NCI-H774 (cell line): Measurements from ENCODE around the gene HAL.
A peak's percentile ranks its signal among the peaks of the same experiment; 100 is the strongest.

ENCODE experiments used
- DNase-seq: peaks from one replicate; lab custom pipeline; 2025; lab: John Stamatoyannopoulos, UW

Gene HAL, protein sequence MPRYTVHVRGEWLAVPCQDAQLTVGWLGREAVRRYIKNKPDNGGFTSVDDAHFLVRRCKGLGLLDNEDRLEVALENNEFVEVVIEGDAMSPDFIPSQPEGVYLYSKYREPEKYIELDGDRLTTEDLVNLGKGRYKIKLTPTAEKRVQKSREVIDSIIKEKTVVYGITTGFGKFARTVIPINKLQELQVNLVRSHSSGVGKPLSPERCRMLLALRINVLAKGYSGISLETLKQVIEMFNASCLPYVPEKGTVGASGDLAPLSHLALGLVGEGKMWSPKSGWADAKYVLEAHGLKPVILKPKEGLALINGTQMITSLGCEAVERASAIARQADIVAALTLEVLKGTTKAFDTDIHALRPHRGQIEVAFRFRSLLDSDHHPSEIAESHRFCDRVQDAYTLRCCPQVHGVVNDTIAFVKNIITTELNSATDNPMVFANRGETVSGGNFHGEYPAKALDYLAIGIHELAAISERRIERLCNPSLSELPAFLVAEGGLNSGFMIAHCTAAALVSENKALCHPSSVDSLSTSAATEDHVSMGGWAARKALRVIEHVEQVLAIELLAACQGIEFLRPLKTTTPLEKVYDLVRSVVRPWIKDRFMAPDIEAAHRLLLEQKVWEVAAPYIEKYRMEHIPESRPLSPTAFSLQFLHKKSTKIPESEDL

DNA sequence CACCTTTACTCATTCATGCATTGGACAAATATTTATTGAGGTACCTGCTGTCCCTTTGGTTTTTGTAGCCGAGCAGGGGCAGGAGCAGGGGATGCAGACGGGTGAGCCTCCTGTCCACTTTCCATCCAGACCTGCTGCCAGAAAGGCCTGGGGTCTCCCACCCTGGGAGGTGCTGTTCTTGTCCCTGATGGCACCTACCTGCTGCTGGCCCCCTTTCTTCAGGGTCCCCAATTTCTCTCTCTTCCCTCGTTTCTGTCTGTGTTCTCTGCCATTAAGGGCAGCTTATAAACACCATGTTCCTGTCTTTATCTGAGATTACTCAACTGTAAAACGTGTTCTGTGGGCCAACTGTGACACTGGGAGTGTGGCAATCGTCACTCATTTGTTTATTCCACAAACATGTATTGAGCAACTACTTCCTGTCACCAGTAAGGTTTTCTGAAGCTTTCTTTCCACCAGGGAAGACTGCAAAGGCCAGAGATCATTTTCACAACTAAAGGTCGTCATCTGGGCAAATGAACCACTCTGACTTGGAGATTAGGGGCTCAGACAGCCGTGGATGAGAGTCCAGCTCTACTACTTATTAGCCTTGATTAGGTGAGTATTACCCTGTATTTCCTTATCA lies at the start of gene HAL:
HAL (minus strand) TSS at position 311 of the 625 bp plus-strand sequence. CDS start 434 bp downstream, outside the sequence.
- DNase-seq = no peak

DNA sequence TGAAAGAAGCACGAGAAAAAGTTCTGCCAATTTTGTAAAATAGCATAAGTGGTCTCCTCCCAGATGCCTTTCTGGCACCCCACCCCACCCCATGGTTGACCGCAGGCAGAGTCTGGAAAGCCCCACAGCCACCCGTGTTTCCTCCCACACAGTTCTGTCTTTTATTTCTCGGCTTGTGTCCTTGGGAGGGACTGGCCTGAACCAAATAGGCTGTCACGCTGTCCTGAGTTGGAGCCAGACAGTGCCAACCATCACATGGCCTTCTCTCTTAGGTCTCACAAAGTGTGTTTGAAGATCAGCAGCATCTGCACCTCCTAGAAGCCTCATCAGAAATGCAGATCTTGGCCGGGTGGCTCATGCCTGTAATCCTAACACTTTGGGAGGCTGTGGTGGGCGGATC lies 49.4 kb upstream of the HAL start:
- DNase-seq = no peak

DNA sequence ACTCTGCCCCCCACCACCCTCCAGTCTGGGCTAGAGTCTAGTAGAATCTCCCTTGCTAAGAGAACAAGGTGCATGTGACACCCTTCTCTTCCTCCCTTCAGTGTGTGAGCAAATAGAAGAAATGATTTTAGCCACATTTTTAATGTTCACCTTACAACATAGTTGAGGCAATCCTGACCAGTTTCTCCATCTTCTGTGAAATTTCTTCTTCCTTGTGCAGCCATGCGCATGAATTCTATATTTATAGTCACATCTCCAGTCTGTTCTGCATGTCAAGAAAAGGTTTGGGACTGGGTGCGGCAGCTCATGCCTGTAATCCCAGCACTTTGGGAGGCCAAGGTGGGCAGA lies 48.8 kb upstream of the HAL start:
- no peak for DNase-seq

DNA sequence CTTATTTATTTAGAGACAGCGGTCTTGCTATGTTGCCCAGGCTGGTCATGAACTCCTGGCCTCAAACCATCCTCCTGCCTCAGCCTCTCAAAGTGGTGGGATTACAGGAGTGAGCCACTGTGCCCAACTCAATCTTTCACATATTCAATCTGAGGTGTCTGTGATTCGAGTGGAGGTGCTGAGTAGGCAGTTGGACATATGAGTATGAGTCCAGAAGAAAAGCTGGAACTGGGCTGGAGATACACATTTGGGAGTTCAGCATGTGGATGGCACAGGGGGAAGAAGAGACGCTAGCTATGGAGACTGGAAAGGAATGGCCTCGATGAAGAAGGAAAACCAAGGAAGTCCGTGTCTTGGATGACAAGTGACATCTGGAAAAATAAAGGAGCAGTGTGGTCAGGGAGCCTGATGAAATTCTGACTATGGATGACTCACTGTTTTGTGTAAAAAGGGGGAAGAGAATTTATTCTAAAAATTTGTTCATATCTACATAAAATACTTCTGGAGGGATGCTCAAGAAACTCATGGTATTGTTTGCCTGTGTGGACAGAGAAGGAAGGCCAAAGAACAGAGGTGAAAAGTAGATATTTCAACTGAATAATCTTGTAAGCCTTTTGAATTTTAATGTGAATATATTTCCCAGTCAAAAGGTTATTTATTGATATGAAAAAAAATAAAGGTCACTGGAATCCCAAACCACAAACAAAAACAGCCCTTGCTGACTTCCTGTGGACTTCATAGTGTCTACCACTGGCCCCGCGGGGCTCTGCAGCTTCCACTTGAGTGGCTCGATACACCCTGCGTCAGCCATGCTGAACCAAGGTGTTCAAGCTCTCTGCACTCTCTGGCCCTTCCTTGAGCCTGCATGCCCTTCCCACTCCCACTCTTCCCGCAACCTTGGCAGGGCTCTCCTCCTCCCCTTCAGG lies 48.1 kb upstream of the HAL start:
- DNase-seq = no peak

DNA sequence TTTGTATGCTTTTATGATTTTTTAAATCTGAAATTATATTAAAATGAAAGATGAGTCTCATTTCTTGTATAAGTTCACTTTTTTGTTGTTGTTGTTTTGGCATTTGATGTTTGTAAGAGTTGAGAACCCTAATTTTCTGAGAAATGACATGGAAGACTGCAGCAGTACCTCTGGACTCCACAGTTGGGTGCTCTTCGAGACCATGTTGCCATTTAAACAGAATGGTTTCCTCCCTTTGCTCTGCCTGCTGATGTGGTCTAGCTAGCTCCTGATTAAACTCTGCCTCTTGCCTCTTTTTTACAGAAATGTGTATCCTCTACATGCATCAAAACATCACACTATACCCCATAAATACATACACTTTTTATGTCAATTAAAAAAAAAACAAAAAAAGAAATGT lies 45.0 kb upstream of the HAL start:
- no peak for DNase-seq

DNA sequence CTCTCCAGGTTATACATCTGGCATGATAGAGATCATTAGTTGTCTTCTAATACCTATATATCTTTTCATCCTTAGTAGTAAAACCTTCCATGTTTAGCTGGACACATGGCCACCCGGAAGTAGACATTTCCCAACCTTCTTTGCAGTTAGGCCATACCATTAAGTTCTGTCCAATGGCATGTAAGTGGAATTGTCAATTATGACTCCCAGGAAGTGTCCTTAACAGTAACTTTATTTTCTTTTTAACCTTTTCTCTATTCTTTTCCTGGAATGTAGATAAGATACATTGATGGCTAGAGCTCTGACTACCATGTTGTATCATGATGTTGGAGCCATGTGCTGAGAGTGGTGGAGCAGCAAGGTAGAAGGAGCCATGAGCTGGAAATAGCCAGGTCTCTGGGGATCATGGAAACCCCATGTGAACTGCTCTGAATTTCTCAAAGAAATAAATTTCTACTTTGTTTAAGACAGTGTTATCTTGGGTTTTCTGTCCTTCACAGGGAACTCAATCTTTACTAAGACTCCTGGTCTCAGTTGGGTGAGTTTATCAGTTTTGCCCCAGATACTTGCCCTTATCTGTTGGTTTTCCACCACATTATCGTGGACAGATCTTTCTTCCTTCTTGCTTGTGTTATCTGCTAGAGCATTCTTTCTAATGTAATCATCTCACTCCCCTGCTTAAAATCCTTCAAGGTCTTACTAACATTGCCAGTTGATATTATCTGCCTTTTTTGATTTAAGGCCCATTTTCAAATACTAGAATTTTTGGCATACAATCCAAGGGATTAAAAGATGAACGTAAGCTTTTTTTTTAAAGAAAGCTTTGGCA lies 44.4 kb upstream of the HAL start:
- no peak for DNase-seq

DNA sequence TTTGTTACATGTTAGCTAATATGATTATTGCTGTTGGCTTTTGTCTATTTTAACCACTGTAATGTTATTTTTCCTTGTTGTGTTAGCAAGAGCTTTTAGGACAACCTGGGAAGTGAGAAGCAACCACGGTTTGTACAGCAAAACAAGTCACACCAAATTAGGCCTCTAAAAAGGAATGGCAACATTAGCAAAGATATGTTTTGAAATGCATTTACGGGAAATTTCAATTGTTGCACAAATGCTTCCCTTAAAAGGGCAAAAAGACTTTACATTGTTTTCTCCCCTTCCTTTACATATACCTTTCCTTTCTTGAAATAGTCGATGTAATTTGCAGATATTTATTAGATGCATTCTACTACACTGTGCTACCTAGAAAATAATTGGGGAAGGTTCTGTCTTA lies 43.4 kb upstream of the HAL start:
- no peak for DNase-seq

DNA sequence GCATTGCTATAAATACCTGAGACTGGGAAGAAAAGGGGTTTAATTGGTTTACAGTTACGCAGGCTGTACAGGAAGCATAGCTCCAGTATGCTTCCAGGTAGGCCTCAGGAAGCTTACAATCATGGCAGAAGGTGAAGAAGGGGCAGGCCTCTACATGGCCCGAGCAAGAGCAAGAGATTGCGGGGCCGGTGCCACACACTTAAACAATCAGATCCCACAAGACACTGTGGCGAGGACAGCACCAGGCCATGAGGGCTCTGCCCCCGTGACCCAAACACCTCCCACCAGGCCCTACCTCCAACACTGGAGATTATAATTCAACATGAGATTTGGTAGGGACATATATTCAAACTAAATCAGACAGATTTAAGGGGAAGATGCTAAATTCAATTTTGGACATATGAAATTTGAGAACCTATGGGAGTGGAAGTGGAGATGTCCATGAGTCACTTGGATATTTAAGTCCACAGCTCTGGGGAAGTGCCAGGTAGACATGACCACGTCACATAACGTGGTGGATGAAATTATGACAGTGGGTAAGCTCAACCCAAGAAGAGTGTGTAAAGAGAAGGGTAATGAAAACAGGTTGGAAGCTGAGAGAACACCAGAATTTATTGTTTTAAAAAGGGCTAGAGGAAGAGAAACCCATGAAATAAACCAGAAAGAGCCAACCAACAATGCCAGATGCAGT lies 40.8 kb upstream of the HAL start:
- no peak for DNase-seq

DNA sequence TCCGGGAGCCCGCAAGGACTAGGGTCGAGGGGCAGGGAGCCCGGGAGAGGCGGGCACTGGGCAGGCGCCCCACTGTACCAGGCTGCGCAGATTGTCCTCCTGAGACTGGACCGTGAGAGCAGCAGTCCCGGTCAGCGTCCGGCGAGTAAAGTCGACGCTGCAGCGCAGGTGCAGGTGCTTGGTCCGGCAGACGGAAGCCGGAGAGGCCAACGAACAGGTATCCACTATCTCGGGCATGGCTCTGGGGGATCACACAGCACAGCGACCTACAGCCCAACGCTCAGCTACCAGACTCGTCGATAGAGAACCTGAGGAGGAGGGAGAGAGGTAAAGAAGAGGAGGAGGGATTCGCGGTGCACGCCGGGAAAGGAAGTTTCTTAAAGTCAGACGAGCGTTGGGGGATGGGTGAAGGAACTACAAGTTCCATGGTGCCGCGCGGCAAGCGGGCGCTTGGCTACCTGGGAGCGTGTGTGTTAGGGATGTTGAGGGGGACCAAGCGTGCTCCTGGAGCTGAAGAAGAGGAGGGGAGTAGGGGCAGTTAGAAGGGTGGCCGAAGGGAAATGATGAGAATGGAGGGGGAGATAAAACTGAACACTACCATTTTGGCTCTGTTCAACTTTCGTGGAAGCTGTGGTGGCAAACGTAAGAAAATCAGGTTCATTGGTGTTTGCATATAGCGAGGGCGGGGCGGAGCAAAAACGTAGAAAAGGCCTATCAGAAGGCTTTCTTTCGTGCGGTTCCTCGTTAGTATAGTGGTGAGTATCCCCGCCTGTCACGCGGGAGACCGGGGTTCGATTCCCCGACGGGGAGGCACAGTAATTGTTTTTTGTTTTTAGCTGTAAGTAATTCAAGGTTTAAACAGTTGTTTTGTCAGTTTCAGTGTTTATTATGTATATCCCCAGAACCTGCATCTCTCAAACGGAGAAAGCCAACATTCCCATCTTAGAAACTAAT lies 39.4 kb upstream of the HAL start, which contains the start of gene LTA4H:
LTA4H (minus strand) TSS at position 305 of the 954 bp plus-strand sequence; CDS start at position 237, 68 bp downstream.
- peak; percentile 95 for DNase-seq

DNA sequence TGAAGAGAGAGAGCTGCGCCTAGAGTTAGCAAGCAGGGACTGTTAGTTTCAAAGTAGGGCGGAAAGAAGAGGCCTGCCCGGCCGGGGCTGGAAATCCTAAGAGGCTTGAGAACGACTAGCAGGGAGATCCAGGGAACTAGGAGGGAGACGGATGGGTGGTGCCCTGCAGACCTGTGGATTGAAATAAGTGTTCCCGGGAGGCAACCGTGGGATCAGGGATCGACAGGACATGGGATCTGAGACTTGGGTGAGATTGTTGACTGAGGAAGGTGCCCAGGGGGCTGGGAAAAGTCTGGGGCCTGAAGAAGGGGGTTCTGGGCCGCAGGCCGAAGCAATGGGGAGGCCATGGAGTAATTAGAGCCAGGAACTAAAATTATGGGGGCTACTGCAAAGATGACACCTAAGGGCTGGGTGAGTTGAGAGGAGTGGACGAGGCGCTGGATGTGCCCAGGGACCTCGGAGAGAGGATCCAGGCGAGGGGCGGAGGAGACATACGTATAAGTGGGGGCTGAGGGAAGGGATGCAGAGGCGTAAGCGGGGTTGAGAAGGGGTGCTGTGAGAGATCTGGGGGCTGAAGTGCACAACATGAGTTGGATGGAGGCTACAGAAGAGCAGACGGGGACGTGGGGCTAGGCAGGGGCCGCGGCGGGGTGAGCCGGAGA lies 38.6 kb upstream of the HAL start:
- no peak for DNase-seq

DNA sequence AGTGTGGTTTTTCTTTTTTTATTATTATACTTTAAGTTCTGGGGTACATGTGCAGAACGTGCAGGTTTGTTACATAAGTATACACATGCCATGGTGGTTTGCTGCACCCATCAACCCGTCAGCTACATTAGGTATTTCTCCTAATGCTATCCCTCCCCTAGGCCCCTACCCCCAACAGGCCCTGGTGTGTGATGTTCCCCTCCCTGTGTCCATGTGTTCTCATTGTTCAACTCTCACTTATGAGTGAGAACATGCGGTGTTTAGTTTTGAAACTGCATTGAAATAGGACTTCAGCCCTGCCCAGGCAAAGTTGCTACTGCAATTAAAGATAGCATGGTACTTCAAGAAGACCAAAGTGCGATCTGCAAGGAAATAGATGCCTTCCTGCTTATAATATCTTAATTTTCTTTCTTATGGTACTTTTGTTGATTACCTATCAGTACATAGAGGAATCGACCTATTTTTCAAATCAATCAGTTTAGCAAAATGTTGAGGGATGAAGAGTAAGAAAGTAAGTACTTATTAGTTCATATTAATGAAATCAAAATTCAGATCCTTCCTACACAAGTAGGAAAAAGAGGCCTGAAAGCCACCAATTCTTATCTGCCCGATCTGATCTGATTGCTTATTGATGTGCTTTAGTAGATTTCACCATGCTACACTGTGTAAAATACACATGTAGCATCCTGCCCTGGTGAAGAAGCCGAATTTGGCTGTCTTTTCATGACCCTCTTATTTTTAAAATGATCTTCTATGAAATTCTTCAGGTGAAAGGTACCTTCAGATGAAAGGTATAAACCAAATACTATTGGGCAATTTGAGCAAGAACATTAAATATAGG lies 37.6 kb upstream of the HAL start:
- DNase-seq = no peak

DNA sequence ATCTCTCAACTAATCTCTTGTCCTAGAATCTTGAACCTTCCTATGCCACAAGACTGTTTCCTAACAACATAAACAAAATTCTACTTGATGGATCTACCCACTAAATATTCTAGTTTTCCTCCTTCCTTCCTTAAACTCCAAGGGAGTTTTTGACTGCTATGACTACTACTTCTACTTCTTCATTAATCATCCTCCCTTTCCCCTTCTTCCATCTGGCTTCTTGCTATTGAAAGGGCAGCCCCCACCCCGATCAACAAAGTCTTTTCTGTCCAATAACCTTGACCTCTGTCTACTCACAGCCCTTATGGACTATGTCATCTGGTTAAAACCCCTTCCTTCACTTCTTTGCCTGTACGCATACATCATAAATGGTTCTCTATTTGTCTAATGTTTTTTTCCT lies 33.7 kb upstream of the HAL start:
- no peak for DNase-seq

DNA sequence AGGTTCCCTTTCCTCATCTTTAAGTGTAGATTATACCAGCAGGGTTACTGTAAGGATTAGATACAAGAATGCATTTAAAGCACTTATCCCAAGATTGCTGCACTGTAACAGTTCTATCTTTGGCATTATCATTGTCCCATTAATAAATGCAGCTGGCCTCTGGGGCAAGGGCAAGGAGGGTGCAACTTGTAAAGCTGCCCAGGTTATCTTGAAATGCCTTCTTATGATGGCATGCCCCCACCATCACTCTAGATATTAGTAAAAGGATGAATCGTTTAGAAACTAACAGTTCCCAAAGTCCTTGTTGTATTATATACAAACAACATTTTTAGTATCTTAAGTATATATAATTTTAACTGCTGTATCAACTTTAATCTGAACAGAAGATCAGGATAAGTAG lies 32.4 kb upstream of the HAL start:
- no peak for DNase-seq

DNA sequence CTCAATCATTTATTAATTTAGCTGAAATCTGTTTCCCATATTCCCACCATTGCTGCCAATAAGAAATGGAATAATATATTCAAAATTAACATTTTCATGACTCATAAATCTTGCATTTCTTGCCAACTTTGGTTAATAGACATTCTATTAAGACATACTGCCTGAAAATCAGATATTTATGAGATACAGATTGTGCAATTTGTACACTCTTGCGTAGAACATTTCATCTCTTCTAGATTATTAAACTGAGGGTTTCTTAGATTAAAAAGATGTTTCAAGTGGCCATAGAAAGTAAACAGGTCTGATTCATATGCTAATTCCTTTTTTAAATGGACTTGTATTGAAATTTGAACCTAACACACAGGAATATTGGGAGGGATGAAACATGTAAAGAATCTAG lies 30.2 kb upstream of the HAL start:
- no peak for DNase-seq

DNA sequence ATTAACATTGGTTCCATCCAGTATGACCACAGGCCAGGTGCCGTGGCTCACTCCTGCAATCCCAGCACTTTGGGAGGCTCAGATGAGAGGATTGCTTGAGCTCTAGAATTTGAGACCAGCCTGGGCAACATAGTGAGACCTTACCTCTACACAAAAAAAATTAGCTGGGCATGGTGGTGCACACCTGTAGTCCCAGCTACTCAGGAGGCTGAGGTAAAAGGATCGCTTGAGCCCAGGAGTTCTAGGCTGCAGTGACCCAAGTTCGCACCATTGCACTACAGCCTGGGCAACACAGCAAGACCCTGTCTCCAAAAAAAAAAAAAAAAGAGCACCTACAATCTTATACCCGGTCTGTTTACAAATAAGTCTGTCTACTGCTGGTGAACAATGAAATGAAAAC lies 29.4 kb upstream of the HAL start:
- DNase-seq = no peak

DNA sequence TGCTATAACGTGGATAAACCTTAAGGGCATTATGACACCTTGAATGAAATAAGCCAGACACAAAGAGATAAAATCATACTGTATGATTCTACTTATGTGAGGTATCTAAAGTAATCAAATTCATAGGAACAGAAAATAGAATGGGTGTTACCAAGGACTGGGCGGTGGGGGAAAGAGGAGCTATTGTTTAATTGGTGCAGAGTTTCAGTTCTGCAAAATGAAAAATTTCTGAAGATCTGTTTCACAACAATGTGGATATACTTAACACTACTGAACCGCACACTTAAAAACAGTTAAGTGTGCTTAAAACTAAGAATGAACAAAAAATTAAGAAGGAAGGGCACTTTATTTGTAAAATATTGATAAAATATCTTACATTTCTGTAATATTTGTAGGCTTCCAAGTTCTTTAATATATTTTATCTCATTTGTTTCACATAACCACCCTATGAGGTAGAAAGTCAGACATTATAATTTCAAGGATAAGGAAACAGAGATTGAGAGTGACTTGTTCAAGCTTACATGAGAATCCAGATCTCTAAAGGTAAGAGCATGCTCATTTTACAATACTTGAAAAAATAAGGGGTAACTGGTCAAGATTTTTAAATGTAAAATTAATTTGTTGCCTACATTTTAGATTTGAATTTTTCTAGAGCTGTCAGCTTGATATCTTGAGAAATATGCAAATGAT lies 24.3 kb upstream of the HAL start:
- DNase-seq = no peak

DNA sequence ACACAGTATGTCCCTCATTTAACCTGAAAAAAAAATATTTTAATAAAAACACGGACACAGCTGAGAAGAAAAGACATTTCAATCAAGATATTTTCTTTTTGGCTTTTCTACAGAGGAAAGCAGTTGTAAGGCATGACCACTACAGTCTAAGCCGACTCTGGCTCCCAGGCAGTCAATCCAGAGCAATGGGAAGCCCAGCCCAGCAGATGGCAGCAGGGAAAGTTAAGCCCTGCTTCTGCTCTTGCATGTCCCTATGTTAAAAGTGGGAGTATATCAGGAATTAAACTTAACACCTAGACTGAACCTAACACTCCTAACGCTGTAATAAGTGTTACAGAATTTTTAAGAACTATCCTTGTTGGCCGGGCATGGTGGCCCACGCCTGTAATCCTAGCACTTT lies 19.5 kb upstream of the HAL start:
- no peak for DNase-seq
